Measurements from ENCODE around the gene NF2. TPM values are rescaled to one million over a fixed set of nuclear protein-coding genes. Genes with fewer than 3 reads are reported as not detected.

Gene NF2
- total and polyA plus RNA-seq, 3 donors from 2014 or later: 23.4 to 45.2 (median 32.5) TPM

GRCh38 chr22:29738118-29738815 is 134.8 kb downstream of the NF2 start:
- intact Hi-C loops (cut with DNase I; ENCODE audit: low total_unique reads): no loop called here
- 82 to 88% methylated on average over 15 of the region's 15 CpGs for WGBS, 2 donors
- no peaks in the 10 kb centered on the region for H3K4me1 ChIP-seq
- no peaks in the 10 kb centered on the region for H3K36me3 ChIP-seq (ENCODE audit: low read depth, missing control alignments)
- no peaks in the 10 kb centered on the region for H3K27me3 ChIP-seq
- H3K27ac ChIP-seq: no peak overlapping the region
- H3K4me3 ChIP-seq: no peak overlapping the region
- DNase-seq: no peak
- TF ChIP-seq POLR2A (IDR thresholded peaks at IDR 0.05): no peak
- TF ChIP-seq CTCF (IDR thresholded peaks at IDR 0.05): no peak
- H3K9me3 ChIP-seq: no peaks in the 10 kb centered on the region

GRCh38 chr22:29739346-29739875 is 136.0 kb downstream of the NF2 start:
- Histone ChIP-seq H3K27me3 (no peaks in the 10 kb centered on the region), H3K9me3 (no peaks in the 10 kb centered on the region), H3K36me3 (ENCODE audit: low read depth, missing control alignments) (no peaks in the 10 kb centered on the region), H3K4me1 (no peaks in the 10 kb centered on the region), H3K4me3 (no peak overlapping the region), H3K27ac (no peak overlapping the region)
- TF ChIP-seq CTCF (IDR thresholded peaks at IDR 0.05): no peak
- TF ChIP-seq POLR2A (IDR thresholded peaks at IDR 0.05): no peak
- no peak for DNase-seq
- intact Hi-C loops (cut with DNase I; ENCODE audit: low total_unique reads): no loop called here
- 95 to 100% methylated on average over 13 to 17 of the region's 17 CpGs for WGBS, 2 donors

GRCh38 chr22:29740216-29740615 is 136.8 kb downstream of the NF2 start:
- no peak for DNase-seq
- WGBS, 2 donors: 91 to 100% methylated on average over 2 to 5 of the region's 5 CpGs
- no peak for TF ChIP-seq POLR2A (IDR thresholded peaks at IDR 0.05)
- TF ChIP-seq CTCF (IDR thresholded peaks at IDR 0.05): no peak
- H3K4me1 ChIP-seq: no peaks in the 10 kb centered on the region
- intact Hi-C loops (cut with DNase I; ENCODE audit: low total_unique reads): no loop called here
- no peaks in the 10 kb centered on the region for H3K36me3 ChIP-seq (ENCODE audit: low read depth, missing control alignments)
- no peaks in the 10 kb centered on the region for H3K9me3 ChIP-seq
- H3K27ac ChIP-seq: no peak overlapping the region
- no peak overlapping the region for H3K4me3 ChIP-seq
- H3K27me3 ChIP-seq: no peaks in the 10 kb centered on the region

GRCh38 chr22:29741926-29742325 is 138.5 kb downstream of the NF2 start:
- H3K27me3 ChIP-seq: no peaks in the 10 kb centered on the region
- TF ChIP-seq POLR2A (IDR thresholded peaks at IDR 0.05): no peak
- TF ChIP-seq CTCF (IDR thresholded peaks at IDR 0.05): no peak
- H3K9me3 ChIP-seq: no peaks in the 10 kb centered on the region
- no peak overlapping the region for H3K27ac ChIP-seq
- intact Hi-C loops (cut with DNase I; ENCODE audit: low total_unique reads): no loop called here
- H3K4me1 ChIP-seq: no peaks in the 10 kb centered on the region
- DNase-seq: no peak
- no peak overlapping the region for H3K4me3 ChIP-seq
- H3K36me3 ChIP-seq (ENCODE audit: low read depth, missing control alignments): no peaks in the 10 kb centered on the region
- WGBS, 2 donors: 90 to 92% methylated on average over 2 of the region's 2 CpGs

GRCh38 chr22:29742326-29742725 is 138.9 kb downstream of the NF2 start:
- TF ChIP-seq POLR2A (IDR thresholded peaks at IDR 0.05): no peak
- TF ChIP-seq CTCF (IDR thresholded peaks at IDR 0.05): no peak
- 81 to 82% methylated on average over 13 of the region's 13 CpGs for WGBS, 2 donors
- Histone ChIP-seq H3K4me1 (no peaks in the 10 kb centered on the region), H3K36me3 (ENCODE audit: low read depth, missing control alignments) (no peaks in the 10 kb centered on the region), H3K27ac (no peak overlapping the region), H3K4me3 (no peak overlapping the region), H3K27me3 (no peaks in the 10 kb centered on the region), H3K9me3 (no peaks in the 10 kb centered on the region)
- no peak for DNase-seq
- intact Hi-C loops (cut with DNase I; ENCODE audit: low total_unique reads): no loop called here

Measured in testis (tissue), 3 donors.